ENCODE measurements around the gene HHATL. TPM values are rescaled to one million over a fixed set of nuclear protein-coding genes. Genes with fewer than 3 reads are reported as not detected.

The HHATL gene
- total RNA-seq, 1 donor from 2014 or later = not detected

DNA sequence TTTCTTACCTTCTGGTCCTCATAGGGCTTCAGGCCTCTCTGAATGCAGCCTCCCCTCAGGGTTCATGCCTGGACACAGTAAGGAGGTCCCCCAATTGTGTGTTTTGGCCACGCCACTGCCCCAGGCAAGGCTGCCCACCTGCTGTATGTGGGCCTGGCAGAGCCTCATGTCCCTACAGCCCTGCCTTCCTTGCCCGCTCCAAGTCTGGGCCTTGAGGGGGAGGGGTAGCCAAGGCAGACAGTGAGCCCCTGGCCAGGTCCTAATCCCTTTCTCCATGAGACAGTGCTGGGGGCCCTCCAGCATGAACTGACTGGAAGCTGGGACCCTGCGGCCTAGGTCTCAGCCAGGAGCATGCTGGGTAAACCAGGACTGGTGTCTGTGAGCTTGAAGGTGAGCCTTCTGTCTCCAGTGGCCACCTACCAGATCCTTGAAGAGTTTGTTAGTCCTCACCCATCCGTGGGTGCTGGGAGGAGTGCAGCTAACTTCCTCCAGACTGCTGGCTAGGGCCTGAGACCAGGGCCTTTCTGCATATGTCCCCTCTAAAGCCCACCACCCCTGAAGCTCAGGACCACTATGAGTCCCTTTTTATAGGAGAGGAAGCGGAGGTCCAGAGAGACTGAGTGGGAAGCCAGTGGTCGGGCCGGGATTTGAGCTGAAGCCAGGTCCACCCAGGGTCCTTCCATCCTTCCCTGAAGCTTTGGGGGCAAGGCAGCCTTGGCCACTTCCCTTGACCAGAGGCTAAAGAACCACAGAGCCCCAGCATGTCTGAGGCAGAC, 40.4 kb downstream of the HHATL start:
- Mint-ChIP-seq H3K9me3 (ENCODE audit: low read depth) (no peaks in the 10 kb centered on the region), H3K27ac (ENCODE audit: unreplicated experiment) (no peak overlapping the region), H3K27me3 (ENCODE audit: low read depth) (no peaks in the 10 kb centered on the region), H3K36me3 (ENCODE audit: low read depth) (peaks cover 18% of the 10 kb centered on the region), H3K4me1 (ENCODE audit: low read depth) (peaks cover 9% of the 10 kb centered on the region), H3K4me3 (ENCODE audit: unreplicated experiment) (no peak overlapping the region)
- TF ChIP-seq, protein P1, sequence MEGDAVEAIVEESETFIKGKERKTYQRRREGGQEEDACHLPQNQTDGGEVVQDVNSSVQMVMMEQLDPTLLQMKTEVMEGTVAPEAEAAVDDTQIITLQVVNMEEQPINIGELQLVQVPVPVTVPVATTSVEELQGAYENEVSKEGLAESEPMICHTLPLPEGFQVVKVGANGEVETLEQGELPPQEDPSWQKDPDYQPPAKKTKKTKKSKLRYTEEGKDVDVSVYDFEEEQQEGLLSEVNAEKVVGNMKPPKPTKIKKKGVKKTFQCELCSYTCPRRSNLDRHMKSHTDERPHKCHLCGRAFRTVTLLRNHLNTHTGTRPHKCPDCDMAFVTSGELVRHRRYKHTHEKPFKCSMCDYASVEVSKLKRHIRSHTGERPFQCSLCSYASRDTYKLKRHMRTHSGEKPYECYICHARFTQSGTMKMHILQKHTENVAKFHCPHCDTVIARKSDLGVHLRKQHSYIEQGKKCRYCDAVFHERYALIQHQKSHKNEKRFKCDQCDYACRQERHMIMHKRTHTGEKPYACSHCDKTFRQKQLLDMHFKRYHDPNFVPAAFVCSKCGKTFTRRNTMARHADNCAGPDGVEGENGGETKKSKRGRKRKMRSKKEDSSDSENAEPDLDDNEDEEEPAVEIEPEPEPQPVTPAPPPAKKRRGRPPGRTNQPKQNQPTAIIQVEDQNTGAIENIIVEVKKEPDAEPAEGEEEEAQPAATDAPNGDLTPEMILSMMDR (IDR thresholded peaks at IDR 0.05) = no peak
- DNase-seq (ENCODE audit: low spot score) = no peak

DNA sequence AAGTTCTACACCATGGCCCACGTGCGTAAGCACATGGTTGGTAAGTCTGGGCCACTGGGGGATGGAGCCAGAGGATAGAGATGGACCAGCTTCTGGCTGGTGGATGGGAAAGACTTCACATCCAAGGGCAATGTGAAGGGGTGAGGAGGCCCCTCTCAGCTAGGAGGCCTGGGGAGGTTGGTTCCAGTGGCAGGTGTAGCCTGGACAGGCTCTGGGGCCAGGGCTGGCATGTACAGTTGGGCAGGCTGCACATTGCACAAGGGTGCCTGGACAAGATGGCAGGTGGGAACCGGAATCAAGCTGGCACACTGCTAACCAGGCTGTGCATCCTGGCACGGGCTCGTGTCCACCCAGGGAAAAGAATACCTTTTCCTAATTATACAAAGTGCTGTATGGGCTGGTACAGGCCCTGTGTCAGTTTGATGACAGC, 41.0 kb downstream of the HHATL start:
- peaks cover 9% of the 10 kb centered on the region for H3K4me1 Mint-ChIP-seq (ENCODE audit: low read depth)
- no peaks in the 10 kb centered on the region for H3K9me3 Mint-ChIP-seq (ENCODE audit: low read depth)
- TF ChIP-seq, protein P1 (IDR thresholded peaks at IDR 0.05) = no peak
- no peaks in the 10 kb centered on the region for H3K27me3 Mint-ChIP-seq (ENCODE audit: low read depth)
- no peak overlapping the region for H3K4me3 Mint-ChIP-seq (ENCODE audit: unreplicated experiment)
- H3K27ac Mint-ChIP-seq (ENCODE audit: unreplicated experiment) = no peak overlapping the region
- peaks cover 18% of the 10 kb centered on the region for H3K36me3 Mint-ChIP-seq (ENCODE audit: low read depth)
- no peak for DNase-seq (ENCODE audit: low spot score)

DNA sequence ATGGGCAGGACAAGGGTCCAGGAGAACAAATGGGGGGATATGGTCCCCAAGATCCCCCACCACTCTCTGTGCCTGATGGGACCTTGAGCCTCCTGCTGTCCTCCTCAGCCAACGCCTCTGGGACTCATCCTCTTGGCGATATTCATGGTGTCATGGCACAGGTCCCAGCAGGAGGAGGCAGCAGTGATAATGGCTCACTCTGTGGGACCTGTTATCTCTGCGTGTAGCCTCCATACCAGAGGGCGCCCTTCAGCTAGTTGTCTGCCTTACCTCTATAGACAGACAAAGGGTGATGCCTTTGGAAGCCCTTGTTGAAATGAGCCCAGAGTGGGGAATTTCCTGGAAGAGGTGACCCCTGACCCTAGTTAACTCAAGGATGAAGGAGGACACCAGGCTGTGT, 41.7 kb downstream of the HHATL start:
- H3K4me3 Mint-ChIP-seq (ENCODE audit: unreplicated experiment) = no peak overlapping the region
- DNase-seq (ENCODE audit: low spot score) = no peak
- no peaks in the 10 kb centered on the region for H3K9me3 Mint-ChIP-seq (ENCODE audit: low read depth)
- TF ChIP-seq, protein P1 (IDR thresholded peaks at IDR 0.05) = peak; percentile 13
- peaks cover 18% of the 10 kb centered on the region for H3K36me3 Mint-ChIP-seq (ENCODE audit: low read depth)
- H3K4me1 Mint-ChIP-seq (ENCODE audit: low read depth) = peaks cover 11% of the 10 kb centered on the region
- H3K27ac Mint-ChIP-seq (ENCODE audit: unreplicated experiment) = no peak overlapping the region
- no peaks in the 10 kb centered on the region for H3K27me3 Mint-ChIP-seq (ENCODE audit: low read depth)

DNA sequence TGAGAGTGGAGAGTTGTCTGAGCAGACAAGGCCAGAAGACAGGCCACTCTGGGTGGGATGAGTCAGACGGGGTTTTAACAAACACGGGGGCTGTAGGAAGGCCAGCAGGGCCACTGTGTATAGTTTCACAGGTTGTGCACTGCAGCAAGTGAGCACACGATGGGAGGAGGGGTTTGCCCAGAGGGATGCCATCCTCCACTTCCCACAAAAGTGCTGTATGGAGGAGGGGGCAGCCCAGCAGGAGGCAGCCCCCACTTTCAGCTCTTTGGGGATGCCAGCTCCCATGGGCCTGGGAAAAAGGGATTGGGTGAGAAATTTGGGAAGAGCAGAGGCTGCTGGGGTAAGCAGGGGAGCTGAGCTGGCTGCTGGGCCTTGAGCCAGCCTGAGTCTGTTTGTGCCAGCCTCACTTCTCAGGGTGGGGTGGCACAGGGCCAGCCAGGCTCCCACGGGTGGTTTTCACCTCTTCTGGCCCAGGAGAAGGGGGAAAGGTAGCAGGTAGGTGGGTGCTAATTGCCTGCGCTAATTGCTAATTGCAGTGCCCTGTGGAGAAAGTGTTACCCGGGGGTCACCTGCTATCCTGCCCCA, 42.4 kb downstream of the HHATL start:
- peaks cover 18% of the 10 kb centered on the region for H3K4me1 Mint-ChIP-seq (ENCODE audit: low read depth)
- peaks cover 18% of the 10 kb centered on the region for H3K36me3 Mint-ChIP-seq (ENCODE audit: low read depth)
- H3K4me3 Mint-ChIP-seq (ENCODE audit: unreplicated experiment) = no peak overlapping the region
- DNase-seq (ENCODE audit: low spot score) = no peak
- H3K27me3 Mint-ChIP-seq (ENCODE audit: low read depth) = no peaks in the 10 kb centered on the region
- TF ChIP-seq, protein P1 (IDR thresholded peaks at IDR 0.05) = no peak
- peak overlapping the region; percentile 38 for H3K27ac Mint-ChIP-seq (ENCODE audit: unreplicated experiment)
- no peaks in the 10 kb centered on the region for H3K9me3 Mint-ChIP-seq (ENCODE audit: low read depth)

DNA sequence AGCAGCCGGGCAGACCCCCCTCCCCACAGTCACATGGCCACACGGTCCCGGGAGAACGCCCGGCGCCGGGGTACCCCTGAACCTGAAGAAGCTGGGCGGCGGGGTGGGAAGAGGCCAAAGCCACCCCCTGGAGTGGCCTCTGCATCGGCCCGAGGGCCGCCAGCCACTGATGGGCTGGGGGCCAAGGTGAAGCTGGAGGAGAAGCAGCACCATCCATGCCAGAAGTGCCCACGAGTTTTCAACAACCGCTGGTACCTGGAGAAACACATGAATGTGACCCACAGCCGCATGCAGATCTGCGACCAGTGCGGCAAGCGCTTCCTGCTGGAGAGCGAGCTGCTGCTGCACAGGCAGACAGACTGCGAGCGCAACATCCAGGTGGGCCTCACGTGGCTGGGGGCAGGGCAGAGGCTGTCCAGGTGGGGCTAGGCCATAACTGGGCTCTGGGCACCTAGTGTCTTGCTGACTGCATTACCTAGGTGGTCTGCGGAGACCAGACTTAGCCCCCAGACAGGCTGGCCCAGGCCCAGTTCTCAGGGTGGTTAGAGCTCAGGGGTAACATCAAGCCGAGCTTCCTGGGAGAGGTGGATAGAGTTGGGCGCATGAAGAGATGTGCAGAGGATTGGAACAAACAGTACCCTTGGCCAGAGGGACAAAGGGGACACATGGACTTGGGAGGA, 43.0 kb downstream of the HHATL start:
- Mint-ChIP-seq H3K36me3 (ENCODE audit: low read depth) (peaks cover 18% of the 10 kb centered on the region), H3K4me3 (ENCODE audit: unreplicated experiment) (no peak overlapping the region), H3K4me1 (ENCODE audit: low read depth) (peaks cover 20% of the 10 kb centered on the region)

More for the DNA sequence above, 43.0 kb downstream of the HHATL start:
- DNase-seq (ENCODE audit: low spot score) = no peak
- no peaks in the 10 kb centered on the region for H3K9me3 Mint-ChIP-seq (ENCODE audit: low read depth)
- TF ChIP-seq, protein P1 (IDR thresholded peaks at IDR 0.05) = no peak
- H3K27ac Mint-ChIP-seq (ENCODE audit: unreplicated experiment) = peak overlapping the region; percentile 38
- no peaks in the 10 kb centered on the region for H3K27me3 Mint-ChIP-seq (ENCODE audit: low read depth)
